Endothelial cell of umbilical vein (primary cell): Measurements from ENCODE around the gene CAMKMT.

Experiments used
- CTCF ChIP-seq, 2 donors: IDR thresholded peaks; 1 replicate in 1 of 2; 2 replicates in 1 of 2; pipeline ENCODE4 v1.5.1; 2011; ENCODE audit warnings: low read length in 2 of 2, mild to moderate bottlenecking in 2 of 2, moderate library complexity in 2 of 2, control low read depth in 1 of 2, inconsistent platforms in 1 of 2, low read depth in 1 of 2; ENCODE audit not compliant: insufficient read depth in 1 of 2; ENCODE audit errors: extremely low read depth in 1 of 2
- MYC ChIP-seq: IDR thresholded peaks from one replicate; pipeline ENCODE4 v1.6.1; 2011; ENCODE audit warnings: mild to moderate bottlenecking, low read depth, low read length
- POLR2A ChIP-seq: IDR thresholded peaks from 2 replicates; pipeline ENCODE4 v1.6.1; 2012; ENCODE audit warnings: low read depth, mild to moderate bottlenecking, control low read depth, low read length

GRCh38 chr2:44546459-44547127 is 184.8 kb downstream of the CAMKMT start:
- no peak for TF ChIP-seq POLR2A
- TF ChIP-seq CTCF (IDR thresholded peaks at IDR 0.05; ENCODE audit: extremely low read depth in 1 of 2, insufficient read depth in 1 of 2, low read depth in 1 of 2, low read length in 2 of 2) = no peak
- TF ChIP-seq MYC = no peak
